RWPE2 (cell line): ENCODE results near the gene PROM1.

ENCODE experiments used
- ATAC-seq: fragments of 200-7000 bp; cut with Tn5 transposase; 3 replicates; pipeline ENCODE4 v1.9.1; 2021; ENCODE audit warnings: low read depth
- DNase-seq: peaks from one replicate; pipeline ENCODE4 v3.0.0-alpha.2; 2020; ENCODE audit warnings: low spot score
- H3K27ac ChIP-seq: fragments of 450-650 bp; 2 replicates; pipeline ENCODE4 v1.5.1; 2017; ENCODE audit warnings: mild to moderate bottlenecking; ENCODE audit not compliant: poor library complexity, severe bottlenecking
- H3K27me3 ChIP-seq: fragments of 250-450 bp; sonication (Bioruptor Pico); 2 replicates; pipeline ENCODE4 v1.5.1; 2021; ENCODE audit warnings: mild to moderate bottlenecking, moderate library complexity; ENCODE audit not compliant: insufficient read depth, poor library complexity, severe bottlenecking
- H3K36me3 ChIP-seq: fragments of 250-450 bp; sonication (Bioruptor Pico); 2 replicates; pipeline ENCODE4 v1.5.1; 2020; ENCODE audit warnings: low read depth, mild to moderate bottlenecking, moderate library complexity
- H3K4me1 ChIP-seq: fragments of 250-450 bp; sonication (Bioruptor Pico); 2 replicates; pipeline ENCODE4 v1.5.1; 2021; ENCODE audit warnings: mild to moderate bottlenecking, moderate library complexity; ENCODE audit not compliant: insufficient read depth, poor library complexity, severe bottlenecking
- H3K4me3 ChIP-seq: fragments of 250-450 bp; sonication (Bioruptor Pico); 2 replicates; pipeline ENCODE4 v1.5.1; 2021; ENCODE audit warnings: mild to moderate bottlenecking, moderate library complexity; ENCODE audit not compliant: severe bottlenecking
- H3K9me3 ChIP-seq: fragments of 250-450 bp; sonication (Bioruptor Pico); 2 replicates; pipeline ENCODE4 v1.5.1; 2021; ENCODE audit warnings: mild to moderate bottlenecking, moderate library complexity; ENCODE audit not compliant: severe bottlenecking
- TF ChIP-seq, protein P1 (sequence below): fragments of 450-650 bp; IDR thresholded peaks from one replicate; pipeline ENCODE4 v1.5.1; 2017; ENCODE audit warnings: mild to moderate bottlenecking, moderate library complexity; ENCODE audit not compliant: poor library complexity, severe bottlenecking

PROM1 gene

GRCh38 chr4:15961781-15962510 lies 121.9 kb downstream of the PROM1 start:
- Histone ChIP-seq H3K4me3 (no peak overlapping the region), H3K27me3 (no peaks in the 10 kb centered on the region), H3K9me3 (no peaks in the 10 kb centered on the region), H3K4me1 (no peaks in the 10 kb centered on the region), H3K27ac (no peak overlapping the region), H3K36me3 (no peaks in the 10 kb centered on the region)
- TF ChIP-seq, protein P1, sequence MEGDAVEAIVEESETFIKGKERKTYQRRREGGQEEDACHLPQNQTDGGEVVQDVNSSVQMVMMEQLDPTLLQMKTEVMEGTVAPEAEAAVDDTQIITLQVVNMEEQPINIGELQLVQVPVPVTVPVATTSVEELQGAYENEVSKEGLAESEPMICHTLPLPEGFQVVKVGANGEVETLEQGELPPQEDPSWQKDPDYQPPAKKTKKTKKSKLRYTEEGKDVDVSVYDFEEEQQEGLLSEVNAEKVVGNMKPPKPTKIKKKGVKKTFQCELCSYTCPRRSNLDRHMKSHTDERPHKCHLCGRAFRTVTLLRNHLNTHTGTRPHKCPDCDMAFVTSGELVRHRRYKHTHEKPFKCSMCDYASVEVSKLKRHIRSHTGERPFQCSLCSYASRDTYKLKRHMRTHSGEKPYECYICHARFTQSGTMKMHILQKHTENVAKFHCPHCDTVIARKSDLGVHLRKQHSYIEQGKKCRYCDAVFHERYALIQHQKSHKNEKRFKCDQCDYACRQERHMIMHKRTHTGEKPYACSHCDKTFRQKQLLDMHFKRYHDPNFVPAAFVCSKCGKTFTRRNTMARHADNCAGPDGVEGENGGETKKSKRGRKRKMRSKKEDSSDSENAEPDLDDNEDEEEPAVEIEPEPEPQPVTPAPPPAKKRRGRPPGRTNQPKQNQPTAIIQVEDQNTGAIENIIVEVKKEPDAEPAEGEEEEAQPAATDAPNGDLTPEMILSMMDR = no peak
- DNase-seq = no peak
- ATAC-seq = no peak

DNA sequence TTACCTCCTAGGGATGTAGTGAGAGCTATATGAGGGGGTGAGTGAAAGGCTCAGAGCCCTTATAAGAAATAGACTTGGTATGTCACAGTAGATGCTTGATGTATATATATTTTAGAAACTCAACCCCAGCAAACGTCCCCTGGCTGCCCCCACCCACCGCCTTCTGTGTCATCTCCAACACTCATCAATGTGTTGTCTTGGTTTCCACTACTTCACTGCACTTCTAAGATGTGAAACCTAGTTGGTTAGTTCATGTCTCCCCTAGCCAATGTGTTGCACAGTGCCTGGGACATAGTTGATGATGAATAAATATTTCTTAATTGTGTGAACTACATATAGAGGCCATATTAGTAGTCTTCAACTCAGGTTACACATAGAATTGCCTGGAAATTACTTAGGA lies 125.3 kb downstream of the PROM1 start:
- Histone ChIP-seq H3K27me3 (no peaks in the 10 kb centered on the region), H3K36me3 (no peaks in the 10 kb centered on the region), H3K4me1 (no peaks in the 10 kb centered on the region), H3K9me3 (no peaks in the 10 kb centered on the region), H3K4me3 (no peak overlapping the region), H3K27ac (no peak overlapping the region)
- TF ChIP-seq, protein P1 = no peak
- ATAC-seq (no peak), DNase-seq (no peak)

DNA sequence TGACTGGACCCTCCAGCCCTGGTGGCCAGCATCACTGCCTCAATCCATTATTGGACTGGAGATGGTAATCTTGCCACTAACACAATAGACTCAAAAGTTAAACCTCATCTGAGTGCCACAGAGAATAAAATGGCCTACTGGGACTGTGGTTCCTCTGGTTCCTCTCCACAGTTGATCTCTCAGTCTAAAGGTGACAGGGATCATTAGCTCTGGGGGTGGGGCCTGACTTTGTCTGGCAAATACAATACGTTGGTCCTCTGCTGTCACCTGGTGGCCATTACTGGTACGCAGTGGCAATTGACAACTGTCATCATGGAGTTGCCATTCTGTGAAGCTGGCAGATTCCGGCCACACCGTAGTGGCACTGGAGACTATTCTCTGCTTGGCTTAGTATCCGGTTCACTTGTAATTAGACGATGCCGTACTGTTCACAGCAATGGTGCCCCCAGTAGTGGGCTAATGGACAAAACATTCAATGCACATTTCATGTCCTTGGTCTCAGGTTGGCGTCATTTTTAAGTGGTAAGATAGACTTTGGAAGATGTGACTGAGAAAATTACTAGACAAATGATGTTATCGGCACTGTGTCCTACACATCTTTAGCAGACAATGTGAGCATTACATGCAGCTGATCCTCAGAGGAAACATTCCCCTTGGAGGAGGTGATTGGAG lies 127.5 kb downstream of the PROM1 start:
- no peaks in the 10 kb centered on the region for H3K9me3 ChIP-seq
- peak; percentile 90 for ATAC-seq
- no peak overlapping the region for H3K27ac ChIP-seq

DNA sequence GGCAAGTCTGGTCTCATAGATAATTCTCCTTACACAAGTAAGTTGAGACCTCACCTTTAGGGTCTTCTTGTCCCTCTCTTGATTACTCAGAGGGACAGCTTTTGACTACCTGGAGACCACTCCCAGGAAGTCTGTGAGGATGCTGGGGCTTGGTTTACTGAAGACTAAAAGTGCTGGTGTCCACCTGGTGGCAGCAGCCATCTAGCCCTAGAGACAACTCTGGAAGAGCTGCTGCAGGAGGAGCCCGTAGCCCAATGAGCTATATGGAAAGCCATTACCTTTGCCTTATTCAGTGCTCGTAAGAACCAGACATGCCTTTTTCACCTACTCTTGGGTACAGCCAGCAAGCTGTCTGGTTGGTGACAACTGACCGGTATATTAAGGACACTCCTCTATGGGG lies 128.2 kb downstream of the PROM1 start:
- ATAC-seq (peak; percentile 55), DNase-seq (no peak)
- no peak overlapping the region for H3K4me3 ChIP-seq
- H3K9me3 ChIP-seq = no peaks in the 10 kb centered on the region
- no peaks in the 10 kb centered on the region for H3K27me3 ChIP-seq
- TF ChIP-seq, protein P1 = no peak
- no peaks in the 10 kb centered on the region for H3K4me1 ChIP-seq
- no peaks in the 10 kb centered on the region for H3K36me3 ChIP-seq
- no peak overlapping the region for H3K27ac ChIP-seq

More for the DNA sequence above, 127.5 kb downstream of the PROM1 start:
- H3K4me3 ChIP-seq = no peak overlapping the region
- H3K4me1 ChIP-seq = no peaks in the 10 kb centered on the region
- peak; percentile 76 for DNase-seq
- no peaks in the 10 kb centered on the region for H3K27me3 ChIP-seq
- TF ChIP-seq, protein P1 = peak; percentile 98
- no peaks in the 10 kb centered on the region for H3K36me3 ChIP-seq

DNA sequence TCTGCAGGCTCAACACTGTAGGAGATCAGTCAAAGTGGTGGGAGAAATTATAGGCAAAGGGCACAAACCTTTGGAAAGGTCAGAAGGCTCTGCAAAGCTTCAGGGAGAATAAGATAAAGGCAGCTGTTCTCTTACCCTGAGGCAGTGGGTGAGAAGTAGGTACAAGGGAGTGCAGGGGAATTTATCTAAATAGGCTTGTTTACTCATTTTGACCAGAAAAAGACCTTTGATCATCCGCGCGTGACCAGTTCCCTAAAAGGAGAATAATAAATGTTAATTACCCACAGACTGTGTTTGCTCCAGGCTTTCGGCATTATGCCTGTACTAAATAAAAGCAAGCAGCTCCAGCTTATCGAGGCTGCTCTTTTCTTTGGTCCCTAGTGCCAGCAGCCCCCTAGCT lies 130.2 kb downstream of the PROM1 start:
- ATAC-seq = no peak
- no peak overlapping the region for H3K4me3 ChIP-seq

More for the DNA sequence above, 130.2 kb downstream of the PROM1 start:
- no peak for DNase-seq
- Histone ChIP-seq H3K36me3 (no peaks in the 10 kb centered on the region), H3K27ac (no peak overlapping the region), H3K27me3 (no peaks in the 10 kb centered on the region), H3K9me3 (no peaks in the 10 kb centered on the region), H3K4me1 (no peaks in the 10 kb centered on the region)
- TF ChIP-seq, protein P1 = no peak
